Loucy (cell line): ENCODE measurements around the gene HSDL1.

Experiments used
- H2AFZ ChIP-seq: fragments of 200-600 bp; sonication (generic); 2 replicates; pipeline ENCODE4 v1.6.0; 2016; ENCODE audit warnings: antibody characterized with exemption, mild to moderate bottlenecking, low read length, moderate library complexity
- H3F3A ChIP-seq: fragments of 200-600 bp; 2 replicates; pipeline ENCODE4 v1.6.0; 2016; ENCODE audit warnings: antibody characterized with exemption, low read depth, mild to moderate bottlenecking
- H3K27me3 ChIP-seq: fragments of 200-600 bp; sonication (generic); 2 replicates; pipeline ENCODE4 v1.6.1; 2014; ENCODE audit warnings: low read length, mild to moderate bottlenecking; ENCODE audit not compliant: insufficient read depth, poor library complexity, severe bottlenecking
- H3K36me3 ChIP-seq: fragments of 200-600 bp; sonication (generic); 2 replicates; pipeline ENCODE4 v1.6.1; 2016; ENCODE audit warnings: low read length; ENCODE audit not compliant: insufficient read depth
- H3K4me1 ChIP-seq: fragments of 200-600 bp; sonication (generic); 2 replicates; pipeline ENCODE4 v1.5.1; 2014; ENCODE audit warnings: low read length, mild to moderate bottlenecking; ENCODE audit not compliant: insufficient read depth, poor library complexity, severe bottlenecking
- H3K4me2 ChIP-seq: fragments of 200-600 bp; sonication (generic); 2 replicates; pipeline ENCODE4 v1.6.0; 2014; ENCODE audit warnings: antibody characterized with exemption, low read length, low read depth, mild to moderate bottlenecking; ENCODE audit not compliant: poor library complexity, severe bottlenecking
- H3K4me3 ChIP-seq: fragments of 200-600 bp; sonication (generic); 2 replicates; pipeline ENCODE4 v1.5.1; 2014; ENCODE audit warnings: low read length, mild to moderate bottlenecking, mixed read lengths; ENCODE audit not compliant: poor library complexity, severe bottlenecking
- H3K79me2 ChIP-seq: fragments of 200-600 bp; sonication (generic); 2 replicates; pipeline ENCODE4 v1.6.1; 2014; ENCODE audit warnings: low read length; ENCODE audit not compliant: insufficient read depth
- H3K9ac ChIP-seq: fragments of 200-600 bp; sonication (generic); 2 replicates; pipeline ENCODE4 v1.6.0; 2014; ENCODE audit warnings: mild to moderate bottlenecking, low read depth, low read length, moderate library complexity; ENCODE audit not compliant: poor library complexity, severe bottlenecking
- H3K9me2 ChIP-seq: fragments of 200-600 bp; sonication (generic); replicated peaks from 2 replicates; pipeline ENCODE4 v1.6.1; 2016; ENCODE audit warnings: low read depth, low read length, mixed read lengths
- H3K9me3 ChIP-seq: fragments of 200-600 bp; sonication (generic); 2 replicates; pipeline ENCODE4 v1.6.1; 2014; ENCODE audit warnings: mild to moderate bottlenecking, antibody characterized with exemption, low read length, low read depth; ENCODE audit not compliant: insufficient read depth
- H4K20me1 ChIP-seq: fragments of 200-600 bp; sonication (generic); 2 replicates; pipeline ENCODE4 v1.6.0; 2014; ENCODE audit warnings: antibody characterized with exemption, low read length, mild to moderate bottlenecking; ENCODE audit not compliant: insufficient read depth, poor library complexity, severe bottlenecking
- EZH2phosphoT487 ChIP-seq: fragments of 200-600 bp; IDR thresholded peaks from 2 replicates; pipeline ENCODE4 v1.6.1; 2018; ENCODE audit warnings: antibody characterized with exemption, mild to moderate bottlenecking, moderate library complexity, borderline replicate concordance
- TF ChIP-seq, protein P1 (sequence below): fragments of 200-600 bp; sonication (generic); conservative IDR thresholded peaks from 2 replicates; pipeline ENCODE4 v1.5.1; 2014; ENCODE audit warnings: mild to moderate bottlenecking, antibody characterized with exemption, low read length

The HSDL1 gene

DNA sequence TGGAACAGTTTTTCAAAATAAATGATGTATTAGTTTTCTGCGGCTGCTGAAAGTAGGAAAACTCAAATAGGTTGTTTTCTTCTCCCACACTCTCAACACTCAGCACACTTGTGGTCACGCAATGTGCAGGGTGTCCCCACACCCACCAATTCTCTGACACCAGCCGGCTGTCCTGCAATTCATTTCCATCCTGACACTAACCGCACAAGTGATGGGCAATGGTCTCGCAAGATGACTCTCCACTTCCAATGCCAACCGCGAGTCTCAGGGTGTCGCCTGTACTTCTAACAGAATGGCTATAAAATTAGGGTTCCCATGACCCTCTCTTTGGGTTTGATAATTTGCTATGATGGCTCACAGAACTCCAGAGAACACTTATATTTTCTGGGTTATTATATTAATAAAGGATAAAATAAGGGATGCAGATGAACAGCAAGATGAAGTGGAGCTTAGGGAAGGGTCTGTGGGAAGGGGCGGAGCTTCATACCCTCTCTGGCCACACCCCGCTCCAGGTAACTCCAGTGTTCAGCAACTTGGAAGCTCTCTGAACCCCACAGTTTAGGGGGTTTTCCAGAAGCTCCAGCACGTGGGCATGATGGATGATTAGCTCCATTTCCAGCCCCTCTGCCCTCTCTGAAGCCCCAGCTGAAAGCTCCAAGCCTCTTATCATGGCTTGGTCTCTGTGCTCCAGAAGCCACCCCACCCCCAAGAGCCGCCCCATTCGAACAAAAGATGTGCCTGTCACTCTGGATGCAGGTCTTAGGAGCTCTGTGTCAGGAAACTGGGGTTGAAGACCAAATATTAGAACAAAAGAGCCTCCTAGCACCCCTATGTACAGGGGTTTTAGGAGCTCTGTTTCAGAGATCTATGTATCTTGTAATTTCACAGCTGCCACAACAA lies 22.1 kb upstream of the HSDL1 start:
- Histone ChIP-seq H3K9ac (no peak overlapping the region), H3K4me1 (no peaks in the 10 kb centered on the region), H3K9me3 (no peaks in the 10 kb centered on the region), H3K36me3 (no peaks in the 10 kb centered on the region), H2AFZ (no peak overlapping the region), H3K4me2 (no peak overlapping the region), H3K9me2 (no peaks in the 10 kb centered on the region), H3K27me3 (no peaks in the 10 kb centered on the region), H3K4me3 (no peak overlapping the region), H4K20me1 (no peaks in the 10 kb centered on the region), H3K79me2 (no peaks in the 10 kb centered on the region), H3F3A (no peaks in the 10 kb centered on the region)
- TF ChIP-seq, protein P1, sequence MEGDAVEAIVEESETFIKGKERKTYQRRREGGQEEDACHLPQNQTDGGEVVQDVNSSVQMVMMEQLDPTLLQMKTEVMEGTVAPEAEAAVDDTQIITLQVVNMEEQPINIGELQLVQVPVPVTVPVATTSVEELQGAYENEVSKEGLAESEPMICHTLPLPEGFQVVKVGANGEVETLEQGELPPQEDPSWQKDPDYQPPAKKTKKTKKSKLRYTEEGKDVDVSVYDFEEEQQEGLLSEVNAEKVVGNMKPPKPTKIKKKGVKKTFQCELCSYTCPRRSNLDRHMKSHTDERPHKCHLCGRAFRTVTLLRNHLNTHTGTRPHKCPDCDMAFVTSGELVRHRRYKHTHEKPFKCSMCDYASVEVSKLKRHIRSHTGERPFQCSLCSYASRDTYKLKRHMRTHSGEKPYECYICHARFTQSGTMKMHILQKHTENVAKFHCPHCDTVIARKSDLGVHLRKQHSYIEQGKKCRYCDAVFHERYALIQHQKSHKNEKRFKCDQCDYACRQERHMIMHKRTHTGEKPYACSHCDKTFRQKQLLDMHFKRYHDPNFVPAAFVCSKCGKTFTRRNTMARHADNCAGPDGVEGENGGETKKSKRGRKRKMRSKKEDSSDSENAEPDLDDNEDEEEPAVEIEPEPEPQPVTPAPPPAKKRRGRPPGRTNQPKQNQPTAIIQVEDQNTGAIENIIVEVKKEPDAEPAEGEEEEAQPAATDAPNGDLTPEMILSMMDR, result no peak

DNA sequence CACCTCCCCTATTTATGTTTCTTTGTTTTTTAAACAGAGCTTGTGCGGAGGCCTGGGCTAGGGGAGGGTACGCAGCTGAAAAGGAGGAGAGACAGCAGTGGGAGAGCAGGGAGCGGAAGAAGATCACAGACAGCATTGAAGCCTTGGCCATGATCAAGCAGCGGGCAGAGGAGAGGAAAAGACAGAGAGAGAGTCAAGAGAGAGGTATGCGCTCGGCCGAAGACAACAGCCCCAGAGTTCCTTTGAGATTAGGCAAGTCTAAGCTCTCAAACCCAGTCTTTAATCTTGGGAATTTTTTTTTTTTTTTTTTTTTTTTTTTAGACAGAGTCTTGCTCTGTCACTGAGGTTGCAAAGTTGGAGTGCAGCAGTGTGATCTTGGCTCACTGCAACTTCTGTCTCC lies 20.8 kb upstream of the HSDL1 start:
- no peak overlapping the region for H3K9ac ChIP-seq
- TF ChIP-seq, protein P1, result no peak
- TF ChIP-seq EZH2phosphoT487, result no peak
- no peaks in the 10 kb centered on the region for H4K20me1 ChIP-seq
- H3K79me2 ChIP-seq, result no peaks in the 10 kb centered on the region
- H2AFZ ChIP-seq, result no peak overlapping the region
- no peaks in the 10 kb centered on the region for H3K9me2 ChIP-seq
- H3K4me3 ChIP-seq, result no peak overlapping the region
- no peaks in the 10 kb centered on the region for H3F3A ChIP-seq
- no peaks in the 10 kb centered on the region for H3K27me3 ChIP-seq
- H3K4me2 ChIP-seq, result no peak overlapping the region
- H3K4me1 ChIP-seq, result no peaks in the 10 kb centered on the region
- H3K9me3 ChIP-seq, result no peaks in the 10 kb centered on the region
- H3K36me3 ChIP-seq, result no peaks in the 10 kb centered on the region

DNA sequence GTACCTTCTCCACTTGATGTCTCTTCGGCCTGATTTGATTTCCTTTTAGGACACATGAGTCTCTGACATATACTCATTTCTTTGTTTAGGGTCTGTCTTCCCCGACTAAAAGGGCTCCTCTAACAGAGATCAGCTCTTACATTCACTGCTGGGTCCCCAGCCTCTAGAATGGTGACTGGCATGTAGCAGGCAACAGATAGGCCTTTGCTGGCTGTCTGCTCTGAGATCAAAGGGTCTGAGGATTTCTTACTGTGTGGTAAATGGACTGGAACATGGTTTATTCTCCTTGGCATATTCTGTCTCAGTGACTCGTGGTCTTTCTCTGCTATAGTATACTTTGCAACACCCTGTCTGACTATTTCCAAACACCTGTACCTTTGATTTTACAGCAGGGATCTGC lies 16.8 kb upstream of the HSDL1 start:
- no peak overlapping the region for H3K4me3 ChIP-seq
- no peaks in the 10 kb centered on the region for H3K27me3 ChIP-seq
- TF ChIP-seq, protein P1, result no peak
- no peak for TF ChIP-seq EZH2phosphoT487
- no peaks in the 10 kb centered on the region for H3F3A ChIP-seq
- no peaks in the 10 kb centered on the region for H3K36me3 ChIP-seq
- H3K9me3 ChIP-seq, result no peaks in the 10 kb centered on the region
- H3K4me2 ChIP-seq, result no peak overlapping the region
- no peaks in the 10 kb centered on the region for H4K20me1 ChIP-seq
- no peak overlapping the region for H3K9ac ChIP-seq
- H3K4me1 ChIP-seq, result no peaks in the 10 kb centered on the region
- no peak overlapping the region for H2AFZ ChIP-seq
- H3K79me2 ChIP-seq, result no peaks in the 10 kb centered on the region
- no peaks in the 10 kb centered on the region for H3K9me2 ChIP-seq
